ENCODE data around the gene CYGB.

Gene CYGB

DNA sequence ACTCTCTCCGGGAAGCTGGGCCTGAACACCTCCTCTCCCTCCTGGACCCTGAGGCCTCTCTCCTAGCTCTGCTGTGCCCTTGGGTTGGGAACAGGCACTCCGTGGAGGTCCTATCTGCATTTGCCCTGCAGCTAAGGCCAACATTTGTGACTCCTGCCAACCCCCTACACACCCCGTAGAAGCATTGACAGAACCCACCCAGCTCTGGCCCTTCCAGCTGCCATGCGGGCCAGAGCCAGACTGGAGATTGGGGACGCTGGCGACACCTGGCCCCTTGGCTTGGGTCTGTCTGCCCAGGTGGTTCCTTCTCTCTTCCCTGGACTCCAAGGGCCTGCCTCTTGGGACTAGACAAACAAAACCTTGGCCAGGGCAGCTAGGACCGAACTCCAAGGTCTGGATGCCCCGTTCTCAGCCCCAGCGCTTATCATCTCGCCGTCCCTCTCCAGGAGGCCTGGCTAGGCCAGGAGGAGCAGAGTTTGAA, 35.6 kb downstream of the CYGB start:
- Histone ChIP-seq H3K4me3 (ENCODE audit: insufficient read depth, low read length, poor library complexity, severe bottlenecking) (peak overlapping the region; percentile 95), H3K4me2 (ENCODE audit: low read depth, low read length, poor library complexity, severe bottlenecking) (peak overlapping the region; percentile 45), H3K79me2 (ENCODE audit: insufficient read depth, low read length) (peaks cover 35% of the 10 kb centered on the region), H4K20me1 (ENCODE audit: low read depth, low read length) (no peaks in the 10 kb centered on the region), H3K36me3 (ENCODE audit: low read length) (no peaks in the 10 kb centered on the region), H3K9me3 (ENCODE audit: insufficient read depth, low read length) (no peaks in the 10 kb centered on the region), H3K27me3 (ENCODE audit: low read length) (no peaks in the 10 kb centered on the region), H3K9me2 (replicated peaks; ENCODE audit: insufficient read depth, low read length) (no peaks in the 10 kb centered on the region), H3K27ac (ENCODE audit: low read depth, low read length) (no peak overlapping the region; the same call in 1 of the 2 replicates), H3F3A (ENCODE audit: insufficient read depth) (no peaks in the 10 kb centered on the region), H2AFZ (ENCODE audit: low read depth, low read length, severe bottlenecking) (peak overlapping the region; percentile 30), H3K9ac (ENCODE audit: low read length) (peak overlapping the region; percentile 96)
- no peak for TF ChIP-seq EZH2phosphoT487 (conservative IDR thresholded peaks at IDR 0.05; ENCODE audit: low read length)
- TF ChIP-seq, protein P1, sequence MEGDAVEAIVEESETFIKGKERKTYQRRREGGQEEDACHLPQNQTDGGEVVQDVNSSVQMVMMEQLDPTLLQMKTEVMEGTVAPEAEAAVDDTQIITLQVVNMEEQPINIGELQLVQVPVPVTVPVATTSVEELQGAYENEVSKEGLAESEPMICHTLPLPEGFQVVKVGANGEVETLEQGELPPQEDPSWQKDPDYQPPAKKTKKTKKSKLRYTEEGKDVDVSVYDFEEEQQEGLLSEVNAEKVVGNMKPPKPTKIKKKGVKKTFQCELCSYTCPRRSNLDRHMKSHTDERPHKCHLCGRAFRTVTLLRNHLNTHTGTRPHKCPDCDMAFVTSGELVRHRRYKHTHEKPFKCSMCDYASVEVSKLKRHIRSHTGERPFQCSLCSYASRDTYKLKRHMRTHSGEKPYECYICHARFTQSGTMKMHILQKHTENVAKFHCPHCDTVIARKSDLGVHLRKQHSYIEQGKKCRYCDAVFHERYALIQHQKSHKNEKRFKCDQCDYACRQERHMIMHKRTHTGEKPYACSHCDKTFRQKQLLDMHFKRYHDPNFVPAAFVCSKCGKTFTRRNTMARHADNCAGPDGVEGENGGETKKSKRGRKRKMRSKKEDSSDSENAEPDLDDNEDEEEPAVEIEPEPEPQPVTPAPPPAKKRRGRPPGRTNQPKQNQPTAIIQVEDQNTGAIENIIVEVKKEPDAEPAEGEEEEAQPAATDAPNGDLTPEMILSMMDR (IDR thresholded peaks at IDR 0.05; ENCODE audit: insufficient read depth, low read length, poor library complexity, severe bottlenecking) = no peak

DNA sequence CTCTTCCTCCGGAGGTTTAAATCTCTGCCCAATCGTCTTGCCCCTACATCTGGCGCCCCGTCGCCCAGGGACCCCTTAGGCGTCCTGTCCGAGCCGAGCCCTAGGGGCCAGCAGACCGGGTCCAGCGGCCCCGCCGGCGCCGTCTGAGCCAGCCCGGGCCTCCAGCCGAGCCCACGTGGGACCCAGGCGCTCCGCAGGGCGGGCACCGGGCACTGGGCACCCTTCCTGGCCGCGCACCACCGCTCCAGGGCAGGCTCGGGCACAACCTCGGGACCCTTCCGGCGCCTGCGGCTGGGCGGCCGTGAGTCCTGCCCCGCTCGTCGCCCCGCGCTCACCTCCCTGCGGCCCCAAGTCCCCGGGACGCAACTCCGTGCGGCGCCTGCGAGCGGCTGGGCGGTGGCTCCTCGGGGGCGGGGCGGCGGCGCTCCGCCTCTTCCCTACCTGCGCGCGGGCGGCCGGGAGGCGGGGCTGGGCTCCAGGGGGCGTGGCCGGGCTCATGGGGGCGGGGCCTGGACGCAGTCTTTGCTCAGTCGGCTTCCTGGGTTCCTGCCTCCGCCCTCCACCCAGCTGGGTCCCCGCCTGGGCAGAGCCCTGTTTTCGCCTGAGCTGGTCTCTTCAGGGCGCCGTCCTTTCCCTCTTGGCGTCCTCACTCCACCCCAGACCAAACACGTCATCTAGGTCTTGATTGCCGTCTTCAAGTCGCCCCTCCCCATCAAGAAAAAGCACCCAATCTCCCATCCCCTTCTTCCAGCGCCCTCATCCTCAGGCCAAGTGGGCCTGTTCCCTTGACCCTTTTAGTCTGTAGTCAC, 36.3 kb downstream of the CYGB start, which contains the start of gene RHBDF2:
Gene RHBDF2, minus strand, starts transcription at position 406 of the 809 bp plus-strand sequence. CDS start 19,899 bp downstream, outside the sequence.
- TF ChIP-seq, protein P1 (IDR thresholded peaks at IDR 0.05; ENCODE audit: insufficient read depth, low read length, poor library complexity, severe bottlenecking) = no peak
- TF ChIP-seq EZH2phosphoT487 (conservative IDR thresholded peaks at IDR 0.05; ENCODE audit: low read length) = no peak
- H3K9me2 ChIP-seq (replicated peaks; ENCODE audit: insufficient read depth, low read length) = no peaks in the 10 kb centered on the region
- H3K9me3 ChIP-seq (ENCODE audit: insufficient read depth, low read length) = no peaks in the 10 kb centered on the region
- peak within 1 kb of the TSS; percentile 95 for H3K4me3 ChIP-seq (ENCODE audit: insufficient read depth, low read length, poor library complexity, severe bottlenecking)
- peaks cover 35% of the 10 kb centered on the region for H3K79me2 ChIP-seq (ENCODE audit: insufficient read depth, low read length)
- H3K4me2 ChIP-seq (ENCODE audit: low read depth, low read length, poor library complexity, severe bottlenecking) = peak within 1 kb of the TSS; percentile 88
- no peaks in the 10 kb centered on the region for H3K36me3 ChIP-seq (ENCODE audit: low read length)
- H3K9ac ChIP-seq (ENCODE audit: low read length) = peak within 1 kb of the TSS; percentile 96
- 0 out of 2 replicates have a peak, but pooled peaks cover 3% of the 10 kb centered on the region for H3F3A ChIP-seq (ENCODE audit: insufficient read depth)
- H4K20me1 ChIP-seq (ENCODE audit: low read depth, low read length) = no peaks in the 10 kb centered on the region
- peak within 1 kb of the TSS; percentile 30 for H2AFZ ChIP-seq (ENCODE audit: low read depth, low read length, severe bottlenecking)
- H3K27ac ChIP-seq (ENCODE audit: low read depth, low read length) = peak within 1 kb of the TSS; percentile 66
- H3K27me3 ChIP-seq (ENCODE audit: low read length) = no peaks in the 10 kb centered on the region

DNA sequence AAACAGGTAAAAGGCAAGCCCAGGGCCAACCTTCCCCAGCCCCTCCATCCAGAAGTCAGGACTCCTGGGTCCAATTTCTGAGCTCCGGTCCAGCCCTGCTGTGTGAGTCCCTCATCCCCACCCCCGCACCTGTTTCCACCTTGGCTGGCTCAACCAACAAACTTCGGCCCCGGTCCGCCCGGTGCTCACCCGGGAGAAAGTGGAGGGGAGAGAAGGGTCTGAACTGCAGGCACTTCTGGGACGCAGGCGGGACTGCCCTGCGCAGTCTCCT, 36.8 kb downstream of the CYGB start:
- Histone ChIP-seq H3K36me3 (ENCODE audit: low read length) (no peaks in the 10 kb centered on the region), H3K9ac (ENCODE audit: low read length) (peak overlapping the region; percentile 96), H3K9me3 (ENCODE audit: insufficient read depth, low read length) (no peaks in the 10 kb centered on the region), H3K79me2 (ENCODE audit: insufficient read depth, low read length) (peaks cover 35% of the 10 kb centered on the region), H3K4me2 (ENCODE audit: low read depth, low read length, poor library complexity, severe bottlenecking) (peak overlapping the region; percentile 88), H2AFZ (ENCODE audit: low read depth, low read length, severe bottlenecking) (no peak overlapping the region), H3K4me3 (ENCODE audit: insufficient read depth, low read length, poor library complexity, severe bottlenecking) (peak overlapping the region; percentile 95), H3K27ac (ENCODE audit: low read depth, low read length) (peak overlapping the region; percentile 66), H4K20me1 (ENCODE audit: low read depth, low read length) (no peaks in the 10 kb centered on the region), H3F3A (ENCODE audit: insufficient read depth) (peaks cover 6% of the 10 kb centered on the region; the same call in 1 of the 2 replicates), H3K9me2 (replicated peaks; ENCODE audit: insufficient read depth, low read length) (no peaks in the 10 kb centered on the region), H3K27me3 (ENCODE audit: low read length) (no peaks in the 10 kb centered on the region)
- no peak for TF ChIP-seq EZH2phosphoT487 (conservative IDR thresholded peaks at IDR 0.05; ENCODE audit: low read length)
- TF ChIP-seq, protein P1 (IDR thresholded peaks at IDR 0.05; ENCODE audit: insufficient read depth, low read length, poor library complexity, severe bottlenecking) = no peak
